Ascending aorta (tissue), 2 donors: Measurements from ENCODE around the gene IBSP. TPM values are rescaled to one million over a fixed set of nuclear protein-coding genes. Genes with fewer than 3 reads are reported as not detected.

Source experiments
- DNase-seq, 2 donors: peaks; one replicate each; pipeline ENCODE4 v3.0.0-alpha.2; 2019; ENCODE audit warnings: low spot score in 2 of 2
- H3K27ac ChIP-seq, 2 donors: fragments of 200-600 bp; sonication (generic); one replicate each; pipeline ENCODE4 v1.5.1; 2016 to 2017; ENCODE audit warnings: mild to moderate bottlenecking in 1 of 2
- H3K27me3 ChIP-seq: fragments of 200-600 bp; sonication (generic); one replicate; pipeline ENCODE4 v1.5.1; 2017
- H3K36me3 ChIP-seq, 2 donors: fragments of 200-600 bp; sonication (generic); one replicate each; pipeline ENCODE4 v1.5.1; 2016
- H3K4me1 ChIP-seq, 2 donors: fragments of 200-600 bp; sonication (generic); one replicate each; pipeline ENCODE4 v1.5.1; 2016 to 2017; ENCODE audit warnings: mild to moderate bottlenecking in 1 of 2
- H3K4me3 ChIP-seq, 2 donors: fragments of 200-600 bp; sonication (generic); one replicate each; pipeline ENCODE4 v1.5.1; 2016 to 2017; ENCODE audit warnings: mild to moderate bottlenecking in 1 of 2
- H3K9me3 ChIP-seq, 2 donors: fragments of 200-600 bp; sonication (generic); one replicate each; pipeline ENCODE4 v1.5.1; 2016
- intact Hi-C: fragments of 100-400 bp; cut with DNase I; formaldehyde crosslinking; loops from one replicate; pipeline ENCODE4 v1.15.1; 2023
- total RNA-seq: library from RNA; depleted of rRNA; stranded (reverse); fragments of >200 nt; gene quantifications from one replicate; pipeline ENCODE4 v1.1.0, GENCODE V29; 2016
- TF ChIP-seq, protein P1 (sequence below), 3 experiments: fragments of 200-600 bp in 2 of 3; fragments of 450-650 bp in 1 of 3; sonication (generic) in 2 of 3; IDR thresholded peaks; one replicate each; pipeline ENCODE4 v1.5.1; 2016 to 2019; ENCODE audit warnings: antibody characterized with exemption in 3 of 3, mild to moderate bottlenecking in 1 of 3, moderate library complexity in 1 of 3

Gene IBSP, protein sequence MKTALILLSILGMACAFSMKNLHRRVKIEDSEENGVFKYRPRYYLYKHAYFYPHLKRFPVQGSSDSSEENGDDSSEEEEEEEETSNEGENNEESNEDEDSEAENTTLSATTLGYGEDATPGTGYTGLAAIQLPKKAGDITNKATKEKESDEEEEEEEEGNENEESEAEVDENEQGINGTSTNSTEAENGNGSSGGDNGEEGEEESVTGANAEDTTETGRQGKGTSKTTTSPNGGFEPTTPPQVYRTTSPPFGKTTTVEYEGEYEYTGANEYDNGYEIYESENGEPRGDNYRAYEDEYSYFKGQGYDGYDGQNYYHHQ
- not detected for total RNA-seq

DNA sequence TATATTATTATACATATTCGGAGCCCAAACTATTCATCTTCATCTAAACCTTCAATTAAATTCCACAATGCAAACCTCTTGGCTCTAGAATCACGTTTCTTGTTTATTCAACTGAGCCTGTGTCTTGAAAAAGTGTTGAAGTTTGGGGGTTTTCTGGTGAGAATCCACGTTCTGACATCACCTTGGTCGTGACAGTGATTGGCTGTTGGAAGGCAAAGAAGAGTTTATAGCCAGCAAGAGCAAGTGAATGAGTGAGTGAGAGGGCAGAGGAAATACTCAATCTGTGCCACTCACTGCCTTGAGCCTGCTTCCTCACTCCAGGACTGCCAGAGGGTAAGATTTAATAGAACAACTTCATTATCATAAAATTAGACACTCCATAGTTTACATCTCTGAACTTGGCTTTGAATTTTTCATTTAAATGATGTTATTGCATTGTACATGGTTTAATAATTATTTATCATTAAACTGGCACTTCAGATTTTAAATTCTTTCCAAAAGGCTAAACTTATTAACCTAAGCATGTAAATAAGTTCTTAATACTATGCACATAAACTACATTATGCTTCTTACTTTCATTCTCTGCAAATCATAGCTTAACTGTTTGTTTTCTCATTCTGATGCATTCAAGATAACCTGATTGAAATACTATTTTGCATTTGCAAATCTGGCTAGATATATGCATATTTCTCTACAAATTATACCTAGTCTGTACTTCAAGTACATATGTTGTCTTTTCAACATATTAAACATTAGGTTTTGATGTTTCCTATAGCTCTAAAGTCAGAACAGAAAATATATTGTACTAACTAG lies at the start of gene IBSP:
Gene IBSP (plus strand): TSS at position 254 of the 813 bp plus-strand sequence. CDS start 2,808 bp downstream, outside the sequence.
- intact Hi-C loops, result no loop called here
- DNase-seq, result no peak
- no peaks in the 10 kb centered on the region for H3K27me3 ChIP-seq
- H3K36me3 ChIP-seq, result no peaks in the 10 kb centered on the region
- H3K4me1 ChIP-seq, result no peaks in the 10 kb centered on the region
- TF ChIP-seq, protein P1, sequence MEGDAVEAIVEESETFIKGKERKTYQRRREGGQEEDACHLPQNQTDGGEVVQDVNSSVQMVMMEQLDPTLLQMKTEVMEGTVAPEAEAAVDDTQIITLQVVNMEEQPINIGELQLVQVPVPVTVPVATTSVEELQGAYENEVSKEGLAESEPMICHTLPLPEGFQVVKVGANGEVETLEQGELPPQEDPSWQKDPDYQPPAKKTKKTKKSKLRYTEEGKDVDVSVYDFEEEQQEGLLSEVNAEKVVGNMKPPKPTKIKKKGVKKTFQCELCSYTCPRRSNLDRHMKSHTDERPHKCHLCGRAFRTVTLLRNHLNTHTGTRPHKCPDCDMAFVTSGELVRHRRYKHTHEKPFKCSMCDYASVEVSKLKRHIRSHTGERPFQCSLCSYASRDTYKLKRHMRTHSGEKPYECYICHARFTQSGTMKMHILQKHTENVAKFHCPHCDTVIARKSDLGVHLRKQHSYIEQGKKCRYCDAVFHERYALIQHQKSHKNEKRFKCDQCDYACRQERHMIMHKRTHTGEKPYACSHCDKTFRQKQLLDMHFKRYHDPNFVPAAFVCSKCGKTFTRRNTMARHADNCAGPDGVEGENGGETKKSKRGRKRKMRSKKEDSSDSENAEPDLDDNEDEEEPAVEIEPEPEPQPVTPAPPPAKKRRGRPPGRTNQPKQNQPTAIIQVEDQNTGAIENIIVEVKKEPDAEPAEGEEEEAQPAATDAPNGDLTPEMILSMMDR (IDR thresholded peaks at IDR 0.05), result no peak
- no peak within 1 kb of the TSS for H3K4me3 ChIP-seq
- no peaks in the 10 kb centered on the region for H3K9me3 ChIP-seq
- H3K27ac ChIP-seq, result no peak within 1 kb of the TSS

DNA sequence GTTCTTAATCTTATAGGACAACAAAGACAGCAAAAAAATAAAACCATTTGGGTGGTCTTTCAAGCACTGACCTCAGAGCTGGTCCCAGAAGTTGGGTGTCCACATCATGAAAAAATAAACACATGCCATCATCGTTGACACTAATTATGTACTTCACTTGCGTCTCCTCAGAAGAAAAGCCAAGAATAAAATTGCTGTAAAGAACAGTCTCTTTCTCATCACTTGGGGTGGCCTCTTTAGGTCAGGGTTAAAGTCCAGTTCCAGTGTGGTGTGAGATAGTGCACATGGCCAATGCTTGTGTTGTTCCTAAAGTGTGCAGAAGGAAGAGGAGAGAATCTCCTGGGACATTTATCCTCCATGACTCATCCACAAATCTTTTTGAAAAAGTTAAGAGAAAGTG lies 49.5 kb upstream of the IBSP start:
- TF ChIP-seq, protein P1 (IDR thresholded peaks at IDR 0.05), result no peak
- no peak for DNase-seq
- intact Hi-C loops, result no loop called here

DNA sequence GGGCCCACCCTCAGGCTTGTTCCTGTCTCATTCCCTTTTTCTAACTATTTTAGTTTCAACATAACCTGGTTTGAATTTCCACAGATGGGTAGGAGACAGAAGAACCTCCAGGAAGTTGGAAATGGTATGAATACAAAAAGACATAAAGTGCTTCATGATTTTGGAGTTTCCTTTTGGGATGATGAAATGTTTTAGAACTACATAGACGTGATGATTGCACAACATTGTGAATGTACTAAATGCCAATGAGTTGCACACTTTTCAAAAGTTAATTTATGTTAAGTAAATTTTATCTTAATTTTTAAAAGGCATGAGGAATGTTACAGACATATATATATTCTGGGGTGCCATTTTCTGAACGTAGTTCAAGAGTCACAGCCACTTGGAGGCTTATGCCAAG lies 41.1 kb upstream of the IBSP start:
- Histone ChIP-seq H3K4me3 (no peak overlapping the region), H3K4me1 (no peaks in the 10 kb centered on the region), H3K9me3 (no peaks in the 10 kb centered on the region), H3K27ac (no peak overlapping the region), H3K27me3 (no peaks in the 10 kb centered on the region), H3K36me3 (no peaks in the 10 kb centered on the region)
- TF ChIP-seq, protein P1 (IDR thresholded peaks at IDR 0.05), result no peak
- DNase-seq, result no peak
- intact Hi-C loops, result no loop called here

More for the DNA sequence above, 49.5 kb upstream of the IBSP start:
- no peak overlapping the region for H3K4me3 ChIP-seq
- H3K27ac ChIP-seq, result no peak overlapping the region
- no peaks in the 10 kb centered on the region for H3K9me3 ChIP-seq
- no peaks in the 10 kb centered on the region for H3K27me3 ChIP-seq
- H3K4me1 ChIP-seq, result no peaks in the 10 kb centered on the region
- H3K36me3 ChIP-seq, result no peaks in the 10 kb centered on the region

DNA sequence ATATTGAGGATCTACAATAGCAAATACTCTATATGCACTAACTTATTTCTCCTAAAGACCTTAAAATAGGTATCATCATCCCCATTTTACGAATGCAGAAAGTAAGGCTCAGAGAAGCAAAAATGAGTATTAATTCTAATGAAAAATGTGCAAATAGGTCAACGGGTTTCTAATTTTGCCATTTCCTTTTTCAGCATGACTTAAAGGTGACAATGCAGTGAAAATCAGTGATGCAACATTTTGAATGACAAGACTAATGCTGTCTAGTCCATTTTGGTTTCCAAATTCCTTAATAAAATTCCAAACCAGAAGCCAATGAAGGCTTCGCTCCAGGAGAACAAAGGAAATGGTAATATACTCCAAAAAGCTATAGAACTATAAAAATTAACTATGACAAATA lies 37.0 kb upstream of the IBSP start:
- Histone ChIP-seq H3K27ac (no peak overlapping the region), H3K36me3 (no peaks in the 10 kb centered on the region), H3K9me3 (no peaks in the 10 kb centered on the region), H3K4me3 (no peak overlapping the region), H3K27me3 (no peaks in the 10 kb centered on the region), H3K4me1 (no peaks in the 10 kb centered on the region)
- no peak for DNase-seq
- intact Hi-C loops, result no loop called here
- TF ChIP-seq, protein P1 (IDR thresholded peaks at IDR 0.05), result no peak

DNA sequence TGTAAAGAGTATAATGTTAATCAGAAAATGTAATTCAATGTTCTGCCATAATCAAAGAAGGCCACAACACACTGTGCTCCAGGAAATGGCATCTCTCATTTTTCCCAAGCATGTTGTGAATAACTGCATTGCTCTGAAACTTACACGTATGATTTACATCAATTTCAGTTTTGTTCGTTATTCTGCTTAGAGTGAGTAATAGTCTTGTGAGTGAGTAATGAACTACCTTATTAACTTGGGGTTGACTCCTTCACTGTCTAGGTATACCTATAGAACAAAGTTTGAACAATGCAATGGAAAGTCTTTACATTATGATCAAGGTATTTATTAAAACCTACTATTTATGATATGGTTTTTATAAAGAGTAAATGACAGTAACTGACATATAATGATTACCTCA lies 17.8 kb upstream of the IBSP start:
- TF ChIP-seq, protein P1 (IDR thresholded peaks at IDR 0.05), result no peak
- DNase-seq, result no peak
- Histone ChIP-seq H3K27ac (no peak overlapping the region), H3K9me3 (no peaks in the 10 kb centered on the region), H3K27me3 (no peaks in the 10 kb centered on the region), H3K36me3 (no peaks in the 10 kb centered on the region), H3K4me1 (no peaks in the 10 kb centered on the region), H3K4me3 (no peak overlapping the region)
- intact Hi-C loops, result no loop called here
